ENCODE data around the gene ZNF69. TPM values are rescaled to one million over a fixed set of nuclear protein-coding genes. Genes with fewer than 3 reads are reported as not detected.
"Not testable (repeated sequence)": the region's sequence is repeated elsewhere in the genome, so short reads cannot be mapped to it uniquely, and the experiment has no call there.

ZNF69 gene
- total RNA-seq, 1 experiment from 2014 or later: not detected

- peak within 1 kb of the TSS; percentile 94 for H3K4me2 ChIP-seq (ENCODE audit: low read length)
- 0 out of 4 replicates have a peak, but pooled peaks cover 0 to 9% of the 10 kb centered on the region in 2 experiments for H3K36me3 ChIP-seq (ENCODE audit: control insufficient read depth in 1 of 2, insufficient read depth in 2 of 2, low read length in 2 of 2)
- TSS peak; percentile 64 for BruUV-seq (replicated peaks)
- intact Hi-C loops (cut with micrococcal nuclease): loop anchor here (5.0 to 10.0 kb wide), 2 partner anchors 367 to 740 kb away; partner anchors contain the start of genes MAN2B1, WDR83 and ZNF44
- H2AFZ ChIP-seq (ENCODE audit: low read depth, low read length, poor library complexity, severe bottlenecking): peak within 1 kb of the TSS; percentile 97
- ATAC-seq (peak; percentile 94), DNase-seq (ENCODE audit: low read depth, low spot score) (peak; percentile 85)
- no peaks in the 10 kb centered on the region for H4K20me1 ChIP-seq (ENCODE audit: insufficient read depth)
- RAD21 ChIA-PET (ENCODE audit: low non-redundant PET in 1 of 2, low total read pairs in 2 of 2, uncharacterized antibody in 2 of 2, unreplicated experiment in 2 of 2): no interaction called here
- POLR2A ChIA-PET: interaction anchor here (0.7 to 1.0 kb wide), 3 partner anchors 9 to 864 kb away, joined by 3 to 4 read pairs (median 3); no protein-coding TSS in a partner anchor
- H3K4me3 ChIP-seq (replicated peaks in 1 of 2; ENCODE audit: low read depth in 1 of 2, low read length in 2 of 2): peak within 1 kb of the TSS; percentile 79 to 86
- CTCF ChIA-PET: interaction anchor here (0.6 to 2.9 kb wide), 3 partner anchors 64 to 747 kb away, joined by 3 to 22 read pairs (median 3); no protein-coding TSS in a partner anchor
- no peaks in the 10 kb centered on the region for H3K9me2 ChIP-seq (ENCODE audit: insufficient read depth)
- H3K4me1 ChIP-seq (ENCODE audit: control insufficient read depth in 1 of 2, insufficient read depth in 2 of 2, low read length in 2 of 2): peaks cover 0 to 22% of the 10 kb centered on the region in 2 experiments; a peak in 2 of 4 replicates
- peak within 1 kb of the TSS; percentile 94 for H3K27ac ChIP-seq (ENCODE audit: low read depth, low read length)
- peaks cover 0 to 3% of the 10 kb centered on the region in 2 experiments; a peak in 2 of 4 replicates for H3K9me3 ChIP-seq (ENCODE audit: control insufficient read depth in 1 of 2, insufficient read depth in 1 of 2, low read depth in 1 of 2, low read length in 2 of 2)
- H3K79me2 ChIP-seq (ENCODE audit: insufficient read depth, low read length): peaks cover 38% of the 10 kb centered on the region
- H3K9ac ChIP-seq (ENCODE audit: low read length): peak within 1 kb of the TSS; percentile 83
- TF ChIP-seq SP1 (IDR thresholded peaks at IDR 0.05; ENCODE audit: low read depth) (peak; percentile 63), EGR1 (IDR thresholded peaks at IDR 0.05; ENCODE audit: low read depth) (peak; percentile 52; the same call in 1 of the 2 replicates), POLR2AphosphoS5 (IDR thresholded peaks at IDR 0.05; ENCODE audit: low read depth, low read length) (peak; percentile 79), CBX3 (IDR thresholded peaks at IDR 0.05; ENCODE audit: low read depth) (0 out of 2 replicates have a peak, but pooled peaks have one; percentile 2), YY1 (IDR thresholded peaks at IDR 0.05; ENCODE audit: extremely low read depth, insufficient replicate concordance, low read depth, low read length) (peak; percentile 25), RAD21 (IDR thresholded peaks at IDR 0.05; ENCODE audit: low read depth) (no peak), SIN3A (IDR thresholded peaks at IDR 0.05; ENCODE audit: low read depth) (peak; percentile 51; the same call in 1 of the 2 replicates), ELF1 (IDR thresholded peaks at IDR 0.05; ENCODE audit: borderline replicate concordance, low read depth) (peak; percentile 47), SRF (IDR thresholded peaks at IDR 0.05; ENCODE audit: low read depth) (no peak), JUND (IDR thresholded peaks at IDR 0.05) (no peak), MAX (IDR thresholded peaks at IDR 0.05) (no peak; the same call in 1 of the 2 replicates)
- no peaks in the 10 kb centered on the region for H3K27me3 ChIP-seq (ENCODE audit: insufficient read depth, low read length)
These were observed 37.5 kb downstream of the ZNF69 start, which contains the start of gene ZNF700 for GRCh38 chr19:11924886-11925650. ZNF700 (plus strand) TSS chr19:11925107; CDS start chr19:11925211, 104 bp downstream.

- H4K20me1 ChIP-seq (ENCODE audit: insufficient read depth); DNase-seq (ENCODE audit: low read depth, low spot score); H3K9me2 ChIP-seq (ENCODE audit: insufficient read depth); RAD21 ChIA-PET (ENCODE audit: low non-redundant PET in 1 of 2, low total read pairs in 2 of 2, uncharacterized antibody in 2 of 2, unreplicated experiment in 2 of 2); H3K36me3 ChIP-seq (ENCODE audit: control insufficient read depth in 1 of 2, insufficient read depth in 2 of 2, low read length in 2 of 2); POLR2A ChIA-PET; H3K9me3 ChIP-seq (ENCODE audit: control insufficient read depth in 1 of 2, insufficient read depth in 1 of 2, low read depth in 1 of 2, low read length in 2 of 2); BruUV-seq (replicated peaks); CTCF ChIA-PET; ATAC-seq; H2AFZ ChIP-seq (ENCODE audit: low read depth, low read length, poor library complexity, severe bottlenecking); H3K27me3 ChIP-seq (ENCODE audit: insufficient read depth, low read length): not testable (repeated sequence)
- H3K4me3 ChIP-seq (replicated peaks in 1 of 2; ENCODE audit: low read depth in 1 of 2, low read length in 2 of 2): peak overlapping the region; percentile 79 to 86
- H3K9ac ChIP-seq (ENCODE audit: low read length): peak overlapping the region; percentile 83
- peak overlapping the region; percentile 94 for H3K27ac ChIP-seq (ENCODE audit: low read depth, low read length)
- peaks cover 0 to 22% of the 10 kb centered on the region in 2 experiments; a peak in 2 of 4 replicates for H3K4me1 ChIP-seq (ENCODE audit: control insufficient read depth in 1 of 2, insufficient read depth in 2 of 2, low read length in 2 of 2)
- peaks cover 38% of the 10 kb centered on the region for H3K79me2 ChIP-seq (ENCODE audit: insufficient read depth, low read length)
- intact Hi-C loops (cut with micrococcal nuclease): loop anchor here (10.0 kb wide), 1 partner anchor 739 kb away; the partner anchor contains the start of genes MAN2B1 and WDR83
- H3K4me2 ChIP-seq (ENCODE audit: low read length): peak overlapping the region; percentile 94
These were observed 38.1 kb downstream of the ZNF69 start for GRCh38 chr19:11925651-11926187.
